HUES6 (cell line): ENCODE results near the gene AGBL5.
"Not testable (repeated sequence)": the region's sequence is repeated elsewhere in the genome, so short reads cannot be mapped to it uniquely, and the experiment has no call there.

ENCODE experiments used
- H3K27ac ChIP-seq: 2 replicates; pipeline ENCODE4 v1.7.0; 2013; ENCODE audit warnings: low read depth, mild to moderate bottlenecking, low read length, inconsistent platforms
- H3K27me3 ChIP-seq: 2 replicates; pipeline ENCODE4 v1.6.1; 2013; ENCODE audit warnings: low read length; ENCODE audit not compliant: control insufficient read depth, insufficient read depth
- H3K36me3 ChIP-seq: 2 replicates; pipeline ENCODE4 v1.6.1; 2013; ENCODE audit warnings: low read length; ENCODE audit not compliant: control insufficient read depth, insufficient read depth
- H3K4me1 ChIP-seq: 2 replicates; pipeline ENCODE4 v1.6.1; 2013; ENCODE audit warnings: low read length; ENCODE audit not compliant: control insufficient read depth, insufficient read depth
- H3K4me3 ChIP-seq: 2 replicates; pipeline ENCODE4 v1.5.1; 2013; ENCODE audit warnings: low read depth, low read length
- H3K9ac ChIP-seq: one replicate; pipeline ENCODE4 v1.6.1; 2013; ENCODE audit warnings: mild to moderate bottlenecking, low read length
- H3K9me3 ChIP-seq: 2 replicates; pipeline ENCODE4 v1.6.1; 2013; ENCODE audit warnings: low read depth, low read length; ENCODE audit not compliant: control insufficient read depth, insufficient read depth

AGBL5 gene

DNA sequence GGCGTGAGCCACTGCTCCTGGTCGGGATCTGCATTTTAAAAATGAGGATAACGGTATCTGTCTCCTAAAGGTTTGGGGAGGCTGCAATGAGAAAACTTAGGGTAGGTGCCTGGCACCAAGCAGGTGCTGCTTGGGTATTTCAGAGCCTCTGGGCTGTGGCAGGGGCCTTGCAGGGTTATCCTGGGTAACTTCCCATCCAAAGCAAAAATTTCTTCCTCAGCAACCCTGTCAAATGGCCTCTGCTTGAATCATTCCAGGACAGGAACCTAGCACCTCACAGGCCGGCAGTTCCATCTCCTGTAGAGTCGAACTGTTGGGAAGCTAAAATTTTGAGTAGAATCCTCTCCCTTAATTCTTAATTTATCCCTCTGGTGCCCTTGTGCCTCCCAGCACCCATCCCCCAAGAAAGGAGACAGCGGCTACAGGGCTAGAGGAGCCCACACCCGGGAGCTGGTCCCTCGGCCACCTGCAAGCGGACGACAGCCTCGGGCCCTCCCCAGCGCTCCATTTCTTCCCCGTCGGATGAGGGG, 66.6 kb downstream of the AGBL5 start:
- H3K36me3 ChIP-seq: no peaks in the 10 kb centered on the region
- no peak overlapping the region for H3K9ac ChIP-seq
- H3K27ac ChIP-seq: no peak overlapping the region
- H3K27me3 ChIP-seq: peaks cover 63% of the 10 kb centered on the region
- H3K4me3 ChIP-seq: peak overlapping the region; percentile 49
- H3K9me3 ChIP-seq: no peaks in the 10 kb centered on the region
- H3K4me1 ChIP-seq: peaks cover 9% of the 10 kb centered on the region

DNA sequence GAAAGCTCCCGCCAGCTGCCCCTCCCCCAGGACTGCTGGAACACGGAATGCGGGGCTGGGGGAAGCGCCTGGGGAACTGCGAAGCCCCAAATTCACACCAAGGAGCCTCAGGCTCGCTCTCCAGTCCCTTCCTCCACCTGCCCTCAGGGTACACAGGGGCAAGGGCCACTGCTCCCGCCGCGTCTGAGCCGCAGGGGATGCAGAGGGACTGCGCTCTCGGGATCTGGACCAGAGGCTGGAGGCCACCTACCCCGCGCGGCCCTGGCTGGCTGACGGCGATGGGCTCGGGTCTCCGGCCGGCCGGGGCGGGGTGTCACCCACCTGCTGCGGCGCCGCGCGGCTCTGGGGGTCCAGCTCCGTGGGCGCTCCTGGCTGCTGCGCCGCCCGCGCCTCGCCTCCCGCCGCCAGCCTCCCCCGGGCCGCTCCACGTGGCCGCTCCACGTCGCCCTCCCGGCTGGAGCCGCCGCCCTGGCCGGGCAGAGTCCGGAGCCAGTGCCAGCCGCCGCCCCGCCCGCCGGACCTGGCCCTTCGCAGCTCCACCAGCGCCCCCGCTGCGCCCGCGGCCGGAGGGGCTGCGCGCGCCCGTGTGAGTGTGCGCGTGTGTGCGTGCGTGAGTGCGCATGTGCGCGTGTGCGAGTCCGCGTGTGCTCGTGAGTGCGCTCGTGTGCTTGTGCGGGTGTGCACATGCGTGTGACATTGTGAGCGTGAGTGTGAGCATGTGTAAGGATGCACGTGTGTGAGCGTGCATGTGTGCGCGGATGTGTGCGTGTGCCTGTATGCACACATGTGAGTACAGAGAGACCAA, 67.3 kb downstream of the AGBL5 start, which contains the start of gene CGREF1:
TSS of gene CGREF1 (minus strand) at position 604 of the 805 bp plus-strand sequence. CDS start 14,762 bp downstream, outside the sequence.
- no peaks in the 10 kb centered on the region for H3K9me3 ChIP-seq
- H3K27me3 ChIP-seq: peaks cover 70% of the 10 kb centered on the region
- H3K27ac ChIP-seq: no peak within 1 kb of the TSS
- peak within 1 kb of the TSS; percentile 49 for H3K4me3 ChIP-seq
- no peaks in the 10 kb centered on the region for H3K36me3 ChIP-seq
- H3K9ac ChIP-seq: no peak within 1 kb of the TSS
- peaks cover 12% of the 10 kb centered on the region for H3K4me1 ChIP-seq

DNA sequence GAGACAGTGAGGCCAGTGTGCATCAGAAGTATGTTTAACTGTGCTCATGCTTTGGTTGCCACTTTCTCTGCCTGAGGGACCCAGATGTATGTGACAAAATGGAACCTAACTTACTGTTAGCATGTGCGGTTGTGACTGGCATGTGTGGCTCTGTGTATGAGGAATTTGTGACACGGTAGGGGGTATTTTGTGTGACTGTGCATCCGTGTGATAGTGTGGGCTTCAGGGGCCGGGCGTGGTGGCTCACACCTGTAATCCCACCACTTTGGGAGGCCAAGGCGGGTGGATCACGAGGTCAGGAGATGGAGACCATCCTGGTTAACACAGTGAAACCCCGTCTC, 67.8 kb downstream of the AGBL5 start:
- peaks cover 76% of the 10 kb centered on the region for H3K27me3 ChIP-seq
- not testable (repeated sequence) for H3K9ac ChIP-seq

More for the DNA sequence above, 67.8 kb downstream of the AGBL5 start:
- not testable (repeated sequence) for H3K36me3 ChIP-seq, H3K27ac ChIP-seq, H3K9me3 ChIP-seq
- Histone ChIP-seq H3K4me1 (peaks cover 17% of the 10 kb centered on the region), H3K4me3 (peak overlapping the region; percentile 49)
